ENCODE data around the gene PARP15. TPM values are rescaled to one million over a fixed set of nuclear protein-coding genes. Genes with fewer than 3 reads are reported as not detected.
"Not testable (repeated sequence)": the region's sequence is repeated elsewhere in the genome, so short reads cannot be mapped to it uniquely, and the experiment has no call there.

Gene PARP15
- total RNA-seq, 1 donor from 2014 or later: 5.9 TPM

DNA sequence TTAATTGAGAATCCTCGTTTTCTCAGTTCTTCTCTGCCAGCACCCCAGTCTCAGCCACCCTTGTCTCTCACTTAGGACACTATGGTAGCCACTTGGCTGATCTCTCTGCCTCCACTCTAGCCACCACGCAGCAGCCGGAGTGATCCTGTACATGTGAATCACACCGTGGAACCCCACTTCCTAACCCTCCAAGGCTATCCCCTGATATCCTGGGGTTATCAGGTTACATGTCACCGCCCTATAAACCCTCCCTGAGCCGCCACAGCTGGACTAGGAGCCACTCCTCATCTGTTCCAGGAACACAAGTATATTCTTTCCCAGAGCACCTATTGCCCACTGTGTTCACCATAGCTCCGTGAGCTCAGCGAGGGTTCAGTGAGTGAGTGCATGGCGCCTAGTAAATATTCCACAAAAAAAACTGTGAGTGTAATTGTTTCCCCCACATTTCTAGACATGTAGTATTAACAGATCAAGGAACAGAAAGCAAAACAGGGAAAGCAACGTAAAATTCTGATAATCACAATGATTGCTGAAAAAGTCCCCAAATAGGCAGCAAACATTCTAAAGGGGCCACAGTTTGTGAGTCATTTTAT lies 102.5 kb downstream of the PARP15 start:
- peaks cover 30% of the 10 kb centered on the region for H3K4me1 ChIP-seq
- no peaks in the 10 kb centered on the region for H3K9me3 ChIP-seq
- no peak for TF ChIP-seq POLR2A (IDR thresholded peaks at IDR 0.05)
- TF ChIP-seq, protein P1, sequence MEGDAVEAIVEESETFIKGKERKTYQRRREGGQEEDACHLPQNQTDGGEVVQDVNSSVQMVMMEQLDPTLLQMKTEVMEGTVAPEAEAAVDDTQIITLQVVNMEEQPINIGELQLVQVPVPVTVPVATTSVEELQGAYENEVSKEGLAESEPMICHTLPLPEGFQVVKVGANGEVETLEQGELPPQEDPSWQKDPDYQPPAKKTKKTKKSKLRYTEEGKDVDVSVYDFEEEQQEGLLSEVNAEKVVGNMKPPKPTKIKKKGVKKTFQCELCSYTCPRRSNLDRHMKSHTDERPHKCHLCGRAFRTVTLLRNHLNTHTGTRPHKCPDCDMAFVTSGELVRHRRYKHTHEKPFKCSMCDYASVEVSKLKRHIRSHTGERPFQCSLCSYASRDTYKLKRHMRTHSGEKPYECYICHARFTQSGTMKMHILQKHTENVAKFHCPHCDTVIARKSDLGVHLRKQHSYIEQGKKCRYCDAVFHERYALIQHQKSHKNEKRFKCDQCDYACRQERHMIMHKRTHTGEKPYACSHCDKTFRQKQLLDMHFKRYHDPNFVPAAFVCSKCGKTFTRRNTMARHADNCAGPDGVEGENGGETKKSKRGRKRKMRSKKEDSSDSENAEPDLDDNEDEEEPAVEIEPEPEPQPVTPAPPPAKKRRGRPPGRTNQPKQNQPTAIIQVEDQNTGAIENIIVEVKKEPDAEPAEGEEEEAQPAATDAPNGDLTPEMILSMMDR (IDR thresholded peaks at IDR 0.05): no peak
- no peak for TF ChIP-seq POLR2AphosphoS5 (IDR thresholded peaks at IDR 0.05; ENCODE audit: insufficient read depth in 1 of 2, low read depth in 1 of 2)
- no peaks in the 10 kb centered on the region for H3K36me3 ChIP-seq
- peak overlapping the region; percentile 78 to 84 for H3K4me3 ChIP-seq
- H3K27ac ChIP-seq: peak overlapping the region; percentile 98
- no peaks in the 10 kb centered on the region for H3K27me3 ChIP-seq
- DNase-seq (ENCODE audit: extremely low spot score in 2 of 2): no peak
- intact Hi-C loops (cut with DNase I): loop anchor here (2.0 to 5.0 kb wide), 3 partner anchors 115 to 298 kb away; partner anchors contain the start of genes DTX3L, FAM162A, MIX23 and PARP9

DNA sequence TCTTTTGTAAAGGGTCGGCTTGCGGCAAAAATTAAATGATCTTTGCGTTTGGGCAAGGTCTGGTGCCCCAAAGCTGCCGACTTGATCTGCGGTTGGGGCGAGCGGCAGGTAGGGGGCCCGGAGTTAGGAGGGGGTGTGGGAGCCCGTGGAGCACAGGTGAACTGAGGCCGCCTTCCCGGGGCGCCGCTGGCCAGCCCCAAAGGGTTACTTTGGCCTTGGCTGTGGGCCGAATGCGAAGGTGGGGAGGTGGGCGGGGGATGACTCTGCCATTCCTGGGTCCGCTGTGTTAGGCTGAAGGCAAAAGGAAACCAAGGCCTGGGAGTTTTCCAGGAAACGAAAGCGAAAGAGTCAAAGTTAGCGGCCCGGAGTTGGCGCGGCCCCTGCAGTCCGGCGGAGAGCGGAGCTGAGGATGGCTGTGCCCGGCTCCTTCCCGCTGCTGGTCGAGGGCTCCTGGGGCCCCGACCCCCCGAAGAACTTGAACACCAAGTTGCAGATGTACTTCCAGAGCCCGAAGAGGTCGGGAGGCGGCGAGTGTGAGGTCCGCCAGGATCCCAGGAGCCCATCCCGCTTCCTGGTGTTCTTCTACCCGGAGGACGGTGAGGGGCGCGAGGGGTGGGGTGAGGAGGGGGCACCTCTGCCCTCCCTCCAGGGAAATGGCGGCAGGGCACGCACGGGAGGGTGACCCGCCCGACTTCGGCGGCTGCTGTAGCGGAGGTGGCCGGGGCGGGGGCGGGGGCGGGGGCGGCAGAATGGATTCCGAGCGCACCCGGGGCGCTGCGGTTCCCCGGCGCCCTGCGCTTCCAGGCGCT lies 103.2 kb downstream of the PARP15 start, which contains the start of gene PARP14:
PARP14 (plus strand) TSS at position 365 of the 809 bp plus-strand sequence; CDS start at position 410, 45 bp downstream.
- intact Hi-C loops (cut with DNase I): loop anchor here (2.0 to 5.0 kb wide), 2 partner anchors 116 to 288 kb away; partner anchors contain the start of genes DTX3L and PARP9
- TF ChIP-seq POLR2A (IDR thresholded peaks at IDR 0.05) (peak in 1 of 2 donors; percentile 12), POLR2AphosphoS5 (IDR thresholded peaks at IDR 0.05; ENCODE audit: insufficient read depth in 1 of 2, low read depth in 1 of 2) (peak in 1 of 2 donors; percentile 76)
- TF ChIP-seq, protein P1 (IDR thresholded peaks at IDR 0.05): no peak
- H3K9me3 ChIP-seq: no peaks in the 10 kb centered on the region
- no peak for DNase-seq (ENCODE audit: extremely low spot score in 2 of 2)
- peaks cover 30% of the 10 kb centered on the region for H3K4me1 ChIP-seq
- H3K27me3 ChIP-seq: no peaks in the 10 kb centered on the region
- H3K4me3 ChIP-seq: peak within 1 kb of the TSS; percentile 78 to 84
- H3K36me3 ChIP-seq: no peaks in the 10 kb centered on the region
- peak within 1 kb of the TSS; percentile 98 for H3K27ac ChIP-seq

DNA sequence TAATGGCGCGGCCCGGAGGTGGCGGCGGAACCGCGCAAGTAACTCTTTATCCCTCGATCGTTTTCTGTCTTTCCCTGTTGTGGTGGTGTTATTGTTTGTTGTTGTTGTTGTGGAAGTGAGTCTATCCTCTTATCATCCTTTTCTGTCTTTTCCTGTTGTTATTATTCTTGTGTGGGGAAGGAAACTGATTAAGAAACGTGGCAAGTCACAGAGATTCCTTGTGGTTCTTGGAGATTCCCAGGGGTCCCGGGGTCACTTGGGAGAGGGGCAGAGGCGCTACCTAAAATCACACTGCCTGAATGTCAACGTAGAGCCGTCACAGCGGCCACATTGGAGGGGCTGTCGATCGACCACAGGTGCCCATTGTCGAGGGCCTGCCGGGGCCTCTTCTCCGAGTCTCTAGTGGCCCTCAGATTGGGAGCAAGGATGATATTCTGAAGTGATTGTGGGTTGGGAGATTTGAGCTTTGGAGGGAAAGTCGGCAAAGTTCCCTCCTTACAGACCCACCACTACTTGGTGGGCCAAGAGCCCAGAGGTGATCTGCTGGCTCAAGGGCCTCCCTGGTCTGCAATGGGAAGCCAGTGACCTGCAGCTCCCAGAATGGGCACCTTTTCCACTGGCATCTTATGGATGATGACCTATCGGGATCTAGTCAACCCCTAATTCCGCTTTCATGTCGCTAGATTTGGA lies 104.0 kb downstream of the PARP15 start:
- H3K36me3 ChIP-seq: no peaks in the 10 kb centered on the region

DNA sequence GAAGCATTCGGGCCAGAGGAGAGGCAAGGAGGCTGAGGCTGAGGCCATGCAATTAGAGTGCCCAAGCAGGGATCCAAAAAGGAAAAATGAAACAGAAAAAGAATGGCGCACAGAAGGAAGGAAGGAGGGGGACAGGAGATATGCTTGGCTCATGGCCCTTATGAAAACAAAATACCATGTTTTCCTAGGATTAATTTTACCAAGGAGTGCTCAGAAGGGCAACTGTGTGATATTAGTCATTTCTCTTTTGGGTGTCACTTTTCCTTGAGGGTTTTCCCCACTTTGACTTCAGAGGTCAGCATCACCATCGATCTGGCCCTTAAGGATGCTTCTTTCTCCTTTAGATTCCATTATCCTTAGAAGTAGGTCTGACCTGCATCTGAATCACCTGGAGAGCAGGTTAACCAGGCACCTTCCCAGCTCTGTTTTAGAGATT lies 104.5 kb downstream of the PARP15 start:
- H3K27me3 ChIP-seq: no peaks in the 10 kb centered on the region
- no peaks in the 10 kb centered on the region for H3K36me3 ChIP-seq
- peak overlapping the region; percentile 98 for H3K27ac ChIP-seq
- peaks cover 30% of the 10 kb centered on the region for H3K4me1 ChIP-seq
- no peaks in the 10 kb centered on the region for H3K9me3 ChIP-seq
- peak overlapping the region; percentile 78 to 84 for H3K4me3 ChIP-seq
- TF ChIP-seq POLR2A (IDR thresholded peaks at IDR 0.05) (no peak), POLR2AphosphoS5 (IDR thresholded peaks at IDR 0.05; ENCODE audit: insufficient read depth in 1 of 2, low read depth in 1 of 2) (no peak)
- TF ChIP-seq, protein P1 (IDR thresholded peaks at IDR 0.05): no peak
- no peak for DNase-seq (ENCODE audit: extremely low spot score in 2 of 2)
- intact Hi-C loops (cut with DNase I): loop anchor here (2.0 to 5.0 kb wide), 2 partner anchors 117 to 290 kb away; partner anchors contain the start of genes DTX3L and PARP9

More for the DNA sequence above, 104.0 kb downstream of the PARP15 start:
- DNase-seq (ENCODE audit: extremely low spot score in 2 of 2): no peak
- TF ChIP-seq, protein P1 (IDR thresholded peaks at IDR 0.05): no peak
- no peak for TF ChIP-seq POLR2AphosphoS5 (IDR thresholded peaks at IDR 0.05; ENCODE audit: insufficient read depth in 1 of 2, low read depth in 1 of 2)
- no peak for TF ChIP-seq POLR2A (IDR thresholded peaks at IDR 0.05)
- intact Hi-C loops (cut with DNase I): loop anchor here (2.0 to 5.0 kb wide), 2 partner anchors 117 to 289 kb away; partner anchors contain the start of genes DTX3L and PARP9
- Histone ChIP-seq H3K27me3 (no peaks in the 10 kb centered on the region), H3K4me3 (peak overlapping the region; percentile 78 to 84), H3K4me1 (peaks cover 30% of the 10 kb centered on the region), H3K9me3 (no peaks in the 10 kb centered on the region), H3K27ac (peak overlapping the region; percentile 98)

DNA sequence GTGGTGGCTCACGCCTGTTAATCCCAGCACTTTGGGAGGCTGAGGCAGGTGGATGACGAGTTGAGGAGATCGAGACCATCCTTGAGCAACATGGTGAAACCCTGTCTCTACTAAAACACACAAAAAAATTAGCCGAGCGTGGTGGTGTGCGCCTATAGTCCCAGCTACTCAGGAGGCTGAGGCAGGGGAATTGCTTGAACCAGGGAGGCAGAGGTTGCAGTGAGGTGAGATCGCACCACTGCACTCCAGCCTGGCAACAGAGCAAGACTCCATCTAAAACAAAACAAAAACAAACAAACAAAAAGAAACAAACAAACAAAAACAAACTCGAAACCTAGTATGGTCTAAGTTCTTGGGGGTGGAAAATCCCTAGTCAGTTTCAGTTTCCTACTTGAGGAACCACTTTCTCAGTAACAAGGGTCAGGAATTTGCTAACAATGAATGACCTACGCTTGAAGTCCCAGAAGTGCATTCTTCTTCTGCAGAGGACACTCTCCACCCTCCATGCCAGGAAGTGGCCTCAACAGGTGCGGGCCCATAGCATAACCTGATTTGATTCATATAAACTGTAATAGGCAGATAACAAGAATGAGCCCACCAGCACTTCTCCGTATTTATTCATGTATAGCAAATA lies 105.4 kb downstream of the PARP15 start:
- intact Hi-C loops (cut with DNase I): loop anchor here (5.0 kb wide), 1 partner anchor 291 kb away; no protein-coding TSS in a partner anchor
- not testable (repeated sequence) for H3K36me3 ChIP-seq; H3K27me3 ChIP-seq; H3K9me3 ChIP-seq; H3K27ac ChIP-seq; DNase-seq (ENCODE audit: extremely low spot score in 2 of 2)
- peak overlapping the region in 1 of 2 donors; percentile 84 for H3K4me3 ChIP-seq
- H3K4me1 ChIP-seq: peaks cover 30% of the 10 kb centered on the region

Measured in vagina (tissue), 2 donors.